Fibroblast of pulmonary artery (primary cell): ENCODE results near the gene SAMHD1.
"Not testable (repeated sequence)": the region's sequence is repeated elsewhere in the genome, so short reads cannot be mapped to it uniquely, and the experiment has no call there.

ENCODE experiments used
- DNase-seq: peaks from one replicate; pipeline ENCODE4 v3.0.0-alpha.2; 2010; ENCODE audit warnings: low read depth
- H3K4me3 ChIP-seq: replicated peaks from 2 replicates; pipeline ENCODE4 v1.5.1; 2011; ENCODE audit warnings: low read depth, mild to moderate bottlenecking, control low read depth, low read length, moderate library complexity
- CTCF ChIP-seq: IDR thresholded peaks from 2 replicates; pipeline ENCODE4 v1.5.1; 2011; ENCODE audit warnings: mild to moderate bottlenecking, control low read depth, low read length, inconsistent platforms; ENCODE audit errors: missing control alignments

Gene SAMHD1

GRCh38 chr20:36951198-36951978 lies at the start of gene SAMHD1:
SAMHD1 (minus strand) TSS chr20:36951708; CDS start chr20:36951643, 65 bp downstream.
- DNase-seq = peak; percentile 98
- no peak for TF ChIP-seq CTCF
- H3K4me3 ChIP-seq = peak within 1 kb of the TSS; percentile 97

DNA sequence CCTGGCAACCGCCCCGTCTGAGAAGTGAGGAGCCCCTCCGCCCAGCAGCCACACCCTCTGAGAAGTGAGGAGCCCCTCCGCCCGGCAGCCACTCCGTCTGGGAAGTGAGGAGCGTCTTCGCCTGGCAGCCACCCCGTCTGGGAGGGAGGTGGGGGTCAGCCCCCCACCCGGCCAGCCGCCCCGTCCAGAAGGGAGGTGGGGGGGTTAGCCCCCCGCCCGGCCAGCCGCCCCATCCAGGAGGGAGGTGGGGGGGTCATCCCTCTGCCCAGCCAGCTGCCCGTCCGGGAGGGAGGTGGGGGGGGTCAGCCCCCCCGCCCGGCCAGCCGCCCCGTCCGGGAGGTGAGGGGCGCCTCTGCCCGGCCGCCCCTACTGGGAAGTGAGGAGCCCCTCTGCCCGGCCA lies 48.7 kb upstream of the SAMHD1 start:
- H3K4me3 ChIP-seq, DNase-seq: not testable (repeated sequence)

GRCh38 chr20:36998652-36999051 lies 47.1 kb upstream of the SAMHD1 start:
- no peak overlapping the region for H3K4me3 ChIP-seq
- no peak for DNase-seq
- no peak for TF ChIP-seq CTCF

DNA sequence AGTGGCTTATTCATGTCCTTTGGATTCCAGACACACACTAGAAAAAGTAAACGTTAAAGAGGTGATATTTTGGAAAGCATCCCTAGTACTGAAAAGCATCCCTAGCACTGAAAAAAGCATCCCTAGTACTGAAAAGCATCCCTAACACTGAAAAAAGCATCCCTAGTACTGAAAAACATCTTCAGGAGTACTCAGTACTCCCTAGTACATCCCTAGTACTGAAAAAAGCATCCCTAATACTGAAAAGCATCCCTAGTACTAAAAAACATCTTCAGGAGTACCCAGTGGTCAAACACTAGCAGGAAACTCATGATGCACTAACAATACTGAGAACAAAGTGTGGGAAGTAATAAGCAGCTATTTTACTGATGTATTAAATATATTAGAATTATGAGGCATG lies 45.6 kb upstream of the SAMHD1 start:
- no peak for TF ChIP-seq CTCF
- no peak overlapping the region for H3K4me3 ChIP-seq
- DNase-seq = no peak

GRCh38 chr20:36994221-36994620 lies 42.7 kb upstream of the SAMHD1 start:
- DNase-seq, H3K4me3 ChIP-seq: not testable (repeated sequence)

DNA sequence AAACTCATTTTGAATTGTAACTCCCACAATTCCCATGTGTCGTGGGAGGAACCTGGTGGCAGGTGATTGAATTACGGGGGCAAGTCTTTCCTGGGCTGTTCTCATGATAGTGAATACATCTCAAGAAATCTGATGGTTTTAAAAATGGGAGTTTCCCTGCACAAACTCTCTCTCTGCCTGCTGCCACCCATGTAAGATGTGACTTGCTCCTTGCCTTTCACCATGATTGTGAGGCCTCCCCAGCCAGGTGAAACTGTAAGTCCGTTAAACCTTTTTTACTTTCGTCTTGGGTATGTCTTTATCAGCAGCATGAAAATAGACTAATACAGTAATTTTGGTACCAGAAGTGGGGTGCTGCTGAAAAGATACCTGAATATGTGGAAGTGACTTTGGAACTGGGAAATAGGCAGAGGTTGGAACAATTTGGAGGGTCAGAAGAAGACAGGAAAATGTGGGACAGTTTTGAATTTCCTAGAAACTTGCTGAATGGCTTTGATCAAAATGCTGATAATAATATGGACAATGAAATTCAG lies 41.4 kb upstream of the SAMHD1 start:
- no peak for TF ChIP-seq CTCF
- no peak overlapping the region for H3K4me3 ChIP-seq
- no peak for DNase-seq

DNA sequence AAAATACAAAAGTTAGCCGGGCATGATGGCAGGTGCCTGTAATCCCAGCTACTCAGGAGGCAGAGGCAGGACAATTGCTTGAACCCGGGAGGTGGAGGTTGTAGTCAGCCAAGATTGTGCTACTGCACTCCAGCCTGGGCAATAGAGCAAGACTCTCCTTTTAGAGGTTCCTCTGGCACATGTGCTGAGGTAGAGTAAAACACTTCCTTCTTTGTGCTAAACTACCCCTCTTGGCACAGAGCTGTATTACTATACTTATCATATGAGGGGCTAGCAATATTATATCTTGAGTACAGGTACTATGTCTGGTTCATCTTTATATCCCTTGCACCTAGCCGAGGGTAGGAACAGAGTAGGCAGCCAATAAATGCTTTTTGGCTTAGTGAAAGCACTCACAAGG lies 40.2 kb upstream of the SAMHD1 start:
- no peak overlapping the region for H3K4me3 ChIP-seq
- TF ChIP-seq CTCF = no peak
- DNase-seq = no peak

DNA sequence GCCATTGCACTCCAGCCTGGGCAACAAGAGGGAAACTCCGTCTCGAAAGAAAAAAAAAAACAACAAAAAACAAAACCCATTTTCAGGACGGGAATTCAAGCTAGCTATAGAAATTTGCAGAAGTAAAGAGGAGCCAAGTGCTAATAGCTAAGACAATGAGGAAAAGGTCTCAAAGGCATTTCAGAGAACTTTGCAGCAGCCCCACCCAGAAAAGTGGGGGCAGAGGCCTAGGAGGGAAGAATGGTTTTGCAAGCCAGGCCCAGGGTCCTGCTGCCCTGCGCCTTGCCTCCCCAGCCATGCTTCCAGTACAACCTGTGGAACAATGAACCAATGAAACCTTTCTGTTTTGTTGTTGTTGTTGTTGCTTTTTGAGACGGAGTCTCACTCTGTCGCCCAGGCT lies 38.3 kb upstream of the SAMHD1 start:
- no peak overlapping the region for H3K4me3 ChIP-seq
- TF ChIP-seq CTCF = no peak
- DNase-seq = no peak
